ENCODE results near the gene KRTAP10-8.
"Not testable (repeated sequence)": the region's sequence is repeated elsewhere in the genome, so short reads cannot be mapped to it uniquely, and the experiment has no call there.

Gene KRTAP10-8

DNA sequence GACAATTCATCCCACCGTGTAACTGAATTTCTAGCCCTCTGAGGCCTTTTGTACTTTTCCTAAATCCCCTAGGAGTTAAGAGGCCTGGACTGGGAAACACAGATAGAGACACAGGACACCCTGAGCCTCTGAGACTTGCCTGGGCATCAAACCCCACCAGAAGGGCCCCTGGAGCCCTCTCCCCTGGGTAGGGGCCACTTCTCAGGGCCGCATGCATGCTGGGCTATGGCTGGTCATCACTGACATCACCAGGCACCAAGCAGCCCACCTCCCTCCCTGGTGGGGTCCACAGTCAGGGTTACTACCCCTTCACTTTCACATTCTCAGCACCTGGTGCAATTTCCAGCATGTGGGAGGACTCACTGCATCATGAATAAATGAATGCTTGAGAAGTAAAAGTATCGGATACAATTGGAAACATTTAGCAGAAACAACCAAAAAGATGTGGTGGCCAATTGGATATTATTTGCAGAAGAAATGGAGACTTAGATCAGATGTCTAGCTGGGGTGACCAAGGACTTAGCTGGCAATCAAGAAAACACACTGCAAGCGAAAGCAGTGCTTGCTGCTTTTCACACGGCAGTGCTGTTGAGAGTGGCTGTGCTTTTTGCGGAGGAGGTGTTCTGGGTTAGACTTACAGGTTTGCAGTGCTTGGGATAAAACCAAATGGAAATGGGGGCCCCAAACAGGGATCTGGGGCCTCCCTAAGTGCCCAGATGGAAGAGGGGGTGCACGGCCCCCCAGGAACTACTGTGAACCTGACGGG is 12.4 kb upstream of the KRTAP10-8 start:
- DNase-seq = no peak

GRCh38 chr21:44600118-44600978 is 11.5 kb upstream of the KRTAP10-8 start, which contains the start of gene KRTAP10-7:
TSS of gene KRTAP10-7 (plus strand) at chr21:44600597. CDS start at chr21:44600622, 25 bp downstream.
- DNase-seq = not testable (repeated sequence)

DNA sequence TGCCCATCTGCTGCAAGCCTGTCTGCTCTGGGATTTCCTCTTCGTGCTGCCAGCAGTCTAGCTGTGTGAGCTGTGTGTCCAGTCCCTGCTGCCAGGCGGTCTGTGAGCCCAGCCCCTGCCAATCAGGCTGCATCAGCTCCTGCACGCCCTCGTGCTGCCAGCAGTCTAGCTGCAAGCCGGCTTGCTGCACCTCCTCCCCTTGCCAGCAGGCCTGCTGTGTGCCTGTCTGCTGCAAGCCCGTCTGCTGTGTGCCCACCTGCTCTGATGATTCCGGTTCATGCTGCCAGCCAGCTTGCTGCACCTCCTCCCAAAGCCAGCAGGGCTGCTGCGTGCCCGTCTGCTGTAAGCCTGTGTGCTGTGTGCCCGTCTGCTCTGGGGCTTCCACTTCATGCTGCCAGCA is 10.8 kb upstream of the KRTAP10-8 start:
- not testable (repeated sequence) for DNase-seq

DNA sequence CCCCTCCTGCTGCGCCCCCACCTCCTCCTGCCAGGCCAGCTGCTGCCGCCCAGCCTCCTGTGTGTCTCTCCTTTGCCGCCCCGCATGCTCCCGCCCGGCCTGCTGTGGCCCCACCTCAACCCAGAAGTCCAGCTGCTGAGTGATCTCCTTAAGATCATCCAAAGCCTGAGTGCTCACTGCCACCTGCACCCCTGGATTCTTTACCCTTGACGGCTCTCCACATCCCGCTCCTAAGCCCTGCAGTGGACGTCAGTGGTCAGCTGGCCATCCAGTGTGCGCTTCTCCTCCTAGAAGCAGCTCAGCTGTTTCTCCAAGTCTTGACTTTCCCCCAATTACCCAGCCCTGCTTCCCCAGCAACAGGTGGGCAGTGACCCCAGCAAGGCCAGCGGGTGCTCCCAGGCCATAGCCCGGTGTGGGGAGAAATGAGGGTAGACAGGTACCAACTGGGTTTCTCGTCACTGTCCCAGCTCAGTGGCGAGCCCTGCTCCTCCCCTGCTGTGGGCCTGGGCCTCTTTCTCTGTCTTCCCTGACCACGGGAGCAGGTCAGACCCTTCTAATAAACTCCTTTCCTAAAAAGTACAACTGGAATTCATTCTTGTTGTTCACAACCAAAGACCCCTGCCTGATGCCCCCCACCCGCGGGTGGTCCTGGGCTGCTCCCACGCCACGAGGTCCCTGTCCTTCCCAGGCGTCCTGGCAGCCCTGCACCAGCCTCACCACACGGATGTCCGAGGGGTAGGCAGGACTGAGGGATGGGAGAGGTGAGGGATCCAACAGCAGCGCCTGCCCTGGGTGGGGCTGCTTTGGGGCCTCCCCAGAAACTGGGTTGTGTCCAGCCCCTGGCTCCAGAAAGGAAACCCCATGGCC is 10.1 kb upstream of the KRTAP10-8 start:
- DNase-seq = no peak

- no peak for DNase-seq
These were observed 9.4 kb upstream of the KRTAP10-8 start for GRCh38 chr21:44602463-44602850.

- no peak for DNase-seq
These were observed 8.6 kb upstream of the KRTAP10-8 start for GRCh38 chr21:44603109-44603875.

GRCh38 chr21:44603911-44604310 is 8.0 kb upstream of the KRTAP10-8 start:
- no peak for DNase-seq

DNA sequence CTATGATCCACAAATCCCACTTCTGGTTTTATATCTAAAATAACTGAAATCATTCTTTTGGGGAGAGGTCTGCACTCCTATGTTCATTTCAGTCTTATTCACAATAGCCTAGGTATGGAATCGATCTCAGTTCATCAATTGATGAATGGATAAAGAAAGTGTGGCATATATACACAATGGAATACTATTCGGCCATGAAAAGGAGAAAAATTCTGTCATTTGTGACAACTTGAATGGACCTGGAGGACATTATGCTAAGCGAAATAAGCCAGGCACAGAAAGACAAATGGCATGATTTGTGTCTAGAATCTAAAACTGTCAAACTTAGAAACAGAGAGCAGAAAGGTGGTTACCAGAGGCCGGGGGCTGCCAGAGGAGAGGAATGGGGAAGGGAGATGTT is 5.4 kb upstream of the KRTAP10-8 start:
- no peak for DNase-seq

GRCh38 chr21:44609193-44609592 is 2.7 kb upstream of the KRTAP10-8 start:
- DNase-seq = no peak

- DNase-seq = not testable (repeated sequence)
These were observed 1.6 kb upstream of the KRTAP10-8 start for GRCh38 chr21:44610157-44610843.

DNA sequence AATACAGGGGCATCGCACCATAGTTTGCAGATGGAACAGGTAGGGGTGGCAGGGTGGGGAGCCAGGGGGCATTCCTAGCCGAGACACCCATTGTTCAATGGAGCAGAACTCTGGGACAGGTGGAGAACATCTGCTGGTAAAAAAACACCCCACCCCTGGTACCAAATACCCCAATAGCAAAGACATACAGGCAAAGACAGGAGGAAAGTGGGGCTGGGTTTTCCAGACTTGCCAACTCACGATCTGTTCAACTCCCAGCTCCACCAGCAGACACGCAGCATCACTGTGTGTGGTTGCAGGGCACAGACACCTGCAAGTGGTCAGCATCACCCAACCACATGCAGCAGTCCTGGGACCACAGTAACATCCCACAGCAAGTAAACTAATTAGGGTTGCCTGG is 328 bp upstream of the KRTAP10-8 start:
- DNase-seq = no peak

GRCh38 chr21:44612669-44613229 is 870 bp downstream of the KRTAP10-8 start:
- no peak for DNase-seq

- no peak for DNase-seq
These were observed 1.7 kb downstream of the KRTAP10-8 start for GRCh38 chr21:44613386-44614155.

GRCh38 chr21:44614161-44614631 is 2.3 kb downstream of the KRTAP10-8 start:
- DNase-seq = no peak

GRCh38 chr21:44614961-44615391 is 3.1 kb downstream of the KRTAP10-8 start:
- DNase-seq = no peak

- DNase-seq = no peak
These were observed 3.6 kb downstream of the KRTAP10-8 start for GRCh38 chr21:44615466-44615865.

DNA sequence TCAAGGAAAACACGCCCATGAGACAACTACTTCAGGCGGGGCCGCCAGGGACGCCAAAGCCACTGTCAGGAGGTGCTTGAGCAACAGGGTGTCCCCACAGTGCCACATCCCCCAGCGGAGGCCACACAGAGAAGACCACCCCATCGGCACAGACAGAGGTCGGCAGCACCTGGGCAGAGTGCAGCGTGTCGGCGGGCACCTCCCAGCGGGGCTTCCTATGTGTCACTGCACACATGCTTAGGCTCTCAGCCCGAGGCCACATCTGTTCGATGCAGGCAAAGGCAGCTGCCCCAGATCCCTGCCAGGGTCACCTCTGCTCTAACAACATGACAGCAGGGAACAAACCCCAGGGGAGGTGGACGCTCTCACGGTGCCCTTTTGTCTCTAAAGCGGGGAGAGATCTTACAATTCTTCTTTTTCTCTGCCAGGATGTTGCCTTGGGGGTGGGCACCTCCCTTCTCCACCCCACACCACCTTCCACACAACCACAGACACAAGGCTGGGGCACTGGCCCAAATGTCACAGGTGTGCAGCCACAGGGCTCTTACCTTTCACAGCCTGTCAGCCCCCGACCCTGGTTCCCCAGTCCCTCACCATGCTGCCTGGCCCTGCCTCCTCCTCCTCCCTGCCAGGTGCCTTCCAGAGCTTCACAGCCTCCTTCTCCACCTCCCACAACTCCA is 4.2 kb downstream of the KRTAP10-8 start:
- no peak for DNase-seq

- DNase-seq = no peak
These were observed 4.7 kb downstream of the KRTAP10-8 start for GRCh38 chr21:44616591-44616926.

DNA sequence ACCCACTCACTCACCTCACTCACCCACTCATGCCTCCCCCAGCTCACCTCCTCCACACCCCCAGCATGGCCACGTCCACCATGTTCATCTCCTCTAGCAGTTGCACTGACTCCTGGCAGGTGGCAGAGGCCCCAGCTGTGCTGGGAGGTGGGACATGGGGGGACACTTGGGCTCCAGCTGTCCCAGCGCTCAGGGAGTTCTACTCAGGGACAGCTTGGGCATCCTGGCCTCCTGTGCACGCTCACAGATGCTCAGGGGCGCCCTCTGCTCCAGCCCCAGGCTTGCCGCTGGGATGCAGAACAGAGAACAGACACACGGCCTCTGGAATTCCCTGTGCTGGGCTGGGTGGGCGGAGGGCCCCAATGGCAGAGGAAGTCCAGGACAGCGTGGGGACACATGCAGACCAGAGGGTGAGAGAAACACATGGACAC is 5.2 kb downstream of the KRTAP10-8 start:
- DNase-seq = no peak

DNA sequence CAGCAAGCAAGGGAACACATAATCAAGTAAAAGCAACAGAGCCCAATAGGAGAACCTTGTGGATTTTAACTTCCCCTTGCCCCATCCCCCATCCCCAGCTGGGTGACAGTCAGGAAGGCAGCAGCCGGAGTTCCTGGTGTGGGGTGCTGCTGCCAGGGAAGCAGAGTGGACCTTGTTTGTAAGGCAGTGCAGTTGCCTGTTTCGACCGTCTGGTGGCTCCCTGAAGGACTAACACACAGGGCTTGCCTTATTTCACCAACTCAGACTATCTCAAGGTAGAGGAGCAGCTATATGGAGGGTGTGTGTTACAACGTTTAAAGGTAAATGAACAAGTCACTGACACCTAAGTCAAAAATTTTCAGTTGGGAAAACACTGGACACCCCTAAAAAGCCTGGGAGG is 6.6 kb downstream of the KRTAP10-8 start:
- no peak for DNase-seq

All from NCI-H510A treated with DMSO at 0.1 percent for 48 hours (cell line).